Sciatic nerve (tissue), 2 donors: ENCODE results near the gene DOCK2. TPM values are rescaled to one million over a fixed set of nuclear protein-coding genes. Genes with fewer than 3 reads are reported as not detected.

ENCODE experiments used
- ATAC-seq: fragments of 200-7000 bp; cut with Tn5 transposase; one replicate; pipeline ENCODE4 v1.9.1; 2020; ENCODE audit warnings: mild to moderate bottlenecking, moderate library complexity
- DNase-seq: peaks from one replicate; pipeline ENCODE4 v3.0.0-alpha.2; 2020; ENCODE audit warnings: low spot score
- intact Hi-C: fragments of 100-400 bp; cut with DNase I; formaldehyde crosslinking; loops from one replicate; pipeline ENCODE4 v1.14.2; 2022
- total RNA-seq: library from RNA; stranded (reverse); fragmentation: NEBNext Ultra II Directional; extraction: Animal tissue kit (Norgen Biotek cat#: 25700); gene quantifications from one replicate; pipeline ENCODE4 v1.2.1, GENCODE V29; 2021
- donor health status: DM: no; HTN: no; CAD: no.
- donor health status: DM: no; HTN: no; CAD: no.

The DOCK2 gene
- total RNA-seq, 1 donor from 2014 or later = 32.9 TPM

DNA sequence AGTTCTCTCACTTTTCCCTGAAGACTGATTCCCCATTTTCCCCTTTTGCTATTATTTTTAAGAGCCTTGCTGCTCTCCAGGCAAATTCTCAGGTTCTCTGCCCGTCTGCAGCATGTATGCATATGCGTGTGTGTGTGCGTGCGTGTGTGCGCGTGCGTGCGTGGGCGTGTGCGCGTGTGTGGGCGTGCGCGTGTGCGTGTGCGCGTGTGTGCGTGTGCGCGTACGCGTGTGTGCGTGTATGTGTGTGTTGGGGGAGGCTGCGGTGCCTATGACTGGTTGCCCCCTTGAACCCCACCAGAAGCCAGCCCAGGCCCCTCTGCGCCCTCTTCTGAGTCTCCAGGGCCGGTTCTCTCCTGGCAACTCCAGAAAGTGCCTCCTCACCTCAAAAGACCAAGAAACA, 467.6 kb downstream of the DOCK2 start:
- intact Hi-C loops = no loop called here
- no peak for ATAC-seq
- DNase-seq = no peak

DNA sequence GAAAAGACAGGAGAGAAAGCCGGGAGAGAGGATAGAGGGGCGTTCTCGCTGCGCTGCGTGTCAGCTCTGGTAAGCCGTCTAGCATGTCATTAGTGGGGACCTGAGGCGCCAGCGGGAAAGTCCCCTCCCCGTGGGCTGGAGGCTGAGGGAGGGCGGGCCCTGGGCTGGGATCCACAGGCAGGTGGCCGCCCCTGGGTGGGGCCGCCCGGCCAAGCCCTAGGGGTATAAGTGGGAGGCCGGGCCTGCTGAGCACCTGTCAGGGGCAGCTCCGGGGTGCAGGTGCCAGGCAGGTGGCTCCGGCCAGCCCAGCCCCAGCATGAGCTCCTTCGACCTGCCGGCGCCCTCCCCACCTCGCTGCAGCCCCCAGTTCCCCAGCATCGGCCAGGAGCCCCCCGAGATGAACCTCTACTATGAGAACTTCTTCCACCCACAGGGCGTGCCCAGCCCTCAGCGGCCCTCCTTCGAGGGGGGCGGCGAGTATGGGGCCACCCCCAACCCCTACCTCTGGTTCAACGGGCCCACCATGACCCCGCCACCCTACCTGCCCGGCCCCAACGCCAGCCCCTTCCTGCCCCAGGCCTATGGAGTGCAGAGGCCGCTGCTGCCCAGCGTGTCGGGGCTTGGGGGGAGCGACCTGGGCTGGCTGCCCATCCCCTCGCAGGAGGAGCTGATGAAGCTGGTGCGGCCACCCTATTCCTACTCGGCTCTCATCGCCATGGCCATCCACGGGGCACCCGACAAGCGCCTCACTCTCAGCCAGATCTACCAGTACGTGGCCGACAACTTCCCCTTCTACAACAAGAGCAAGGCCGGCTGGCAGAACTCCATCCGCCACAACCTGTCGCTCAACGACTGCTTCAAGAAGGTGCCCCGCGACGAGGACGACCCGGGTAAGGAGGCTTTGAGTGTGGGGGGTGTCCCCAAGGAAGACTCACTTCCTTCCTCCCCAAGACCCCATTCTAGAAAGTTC, 468.9 kb downstream of the DOCK2 start, which contains the start of gene FOXI1:
FOXI1 (plus strand) TSS at position 256 of the 970 bp plus-strand sequence; CDS start at position 317, 61 bp downstream.
- no peak for ATAC-seq
- DNase-seq = no peak
- intact Hi-C loops = no loop called here

DNA sequence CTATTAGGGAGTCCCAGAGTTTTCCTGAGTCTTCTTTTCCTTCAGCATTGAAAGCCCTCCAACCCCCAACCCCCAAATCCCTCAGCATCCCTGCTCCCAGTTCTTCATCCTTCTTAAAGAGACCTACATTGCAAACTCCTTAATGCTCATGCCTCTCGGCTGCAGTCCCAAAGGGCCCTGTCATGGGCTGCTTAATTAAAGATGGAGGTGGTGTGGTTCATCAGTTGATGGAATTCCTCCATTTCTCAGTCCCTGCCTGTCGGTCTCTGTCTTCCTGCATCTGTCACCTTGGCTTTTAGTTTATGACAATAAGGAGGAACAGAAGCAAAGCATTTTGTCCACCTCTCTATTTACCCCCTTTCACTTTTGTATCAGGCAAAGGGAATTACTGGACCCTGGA, 470.6 kb downstream of the DOCK2 start:
- ATAC-seq = no peak

DNA sequence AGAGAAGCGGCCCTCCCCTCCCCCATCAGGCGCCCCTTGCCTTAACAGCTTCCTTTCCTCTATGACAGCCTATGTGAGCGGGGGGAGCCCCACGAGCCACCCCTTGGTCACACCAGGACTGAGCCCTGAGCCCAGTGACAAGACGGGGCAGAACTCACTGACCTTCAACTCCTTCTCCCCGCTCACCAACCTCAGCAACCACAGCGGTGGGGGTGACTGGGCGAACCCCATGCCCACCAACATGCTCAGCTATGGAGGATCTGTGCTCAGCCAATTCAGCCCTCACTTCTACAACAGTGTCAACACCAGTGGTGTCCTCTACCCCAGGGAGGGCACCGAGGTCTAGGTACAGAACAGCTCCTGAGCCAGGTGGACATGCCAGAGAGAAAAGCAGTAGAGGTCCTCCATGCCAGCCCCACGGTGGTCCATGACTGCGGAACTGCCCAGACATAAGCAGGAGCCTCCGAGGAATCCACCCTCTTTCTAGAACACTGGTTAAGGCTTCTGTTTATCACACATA, 471.3 kb downstream of the DOCK2 start:
- no peak for ATAC-seq
- no peak for DNase-seq
- intact Hi-C loops = no loop called here

More for the DNA sequence above, 470.6 kb downstream of the DOCK2 start:
- DNase-seq = no peak
- intact Hi-C loops = no loop called here

DNA sequence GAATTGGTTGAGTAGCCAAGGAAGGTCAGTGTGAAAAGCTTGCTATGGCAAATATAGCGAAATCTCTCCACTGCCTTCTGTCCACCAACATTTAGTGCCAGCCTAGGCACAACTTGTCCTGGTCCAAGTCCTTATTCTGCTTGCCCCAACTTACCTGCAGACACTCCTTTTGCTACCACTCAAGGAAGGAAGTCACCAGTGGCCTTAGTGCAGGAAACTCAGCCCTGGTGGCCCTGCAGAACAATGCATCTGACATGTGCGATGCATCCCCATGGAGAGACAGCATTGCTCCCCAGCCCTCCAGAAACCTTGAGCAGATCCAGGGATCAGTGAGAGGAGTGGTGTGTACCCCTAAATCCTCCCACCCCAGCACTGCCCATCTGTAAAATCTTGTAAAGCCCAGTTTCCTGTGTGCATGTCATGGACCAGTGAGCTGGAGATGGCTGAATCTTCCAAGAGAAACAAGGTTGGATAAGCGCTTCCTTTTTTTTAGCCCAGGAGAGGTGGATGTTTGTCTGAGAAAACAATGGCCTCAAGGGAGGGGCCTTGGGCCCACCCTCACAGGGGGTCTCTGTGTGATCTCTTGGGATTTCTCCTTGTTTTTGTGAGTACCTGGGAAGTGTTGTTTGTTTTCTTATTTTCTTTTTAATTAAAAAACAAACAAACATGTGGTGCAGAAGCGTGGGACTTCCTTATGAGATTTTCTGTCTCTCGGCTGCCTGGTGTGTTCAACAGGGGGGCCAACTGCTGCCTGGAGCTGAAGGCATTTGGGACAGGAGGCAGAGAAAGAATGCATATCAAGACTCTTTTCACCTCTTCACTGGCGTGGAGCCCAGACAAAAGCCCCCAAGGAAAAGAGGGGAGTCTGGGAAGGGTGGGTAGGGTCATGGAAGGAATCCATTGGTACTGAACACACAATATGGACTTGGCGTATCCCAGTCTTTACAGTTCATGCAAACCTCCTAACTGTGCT, 472.3 kb downstream of the DOCK2 start:
- intact Hi-C loops = no loop called here

GRCh38 chr5:170110403-170111087, 473.5 kb downstream of the DOCK2 start:
- ATAC-seq (no peak), DNase-seq (no peak)
- intact Hi-C loops = no loop called here

More for the DNA sequence above, 472.3 kb downstream of the DOCK2 start:
- ATAC-seq (no peak), DNase-seq (no peak)

DNA sequence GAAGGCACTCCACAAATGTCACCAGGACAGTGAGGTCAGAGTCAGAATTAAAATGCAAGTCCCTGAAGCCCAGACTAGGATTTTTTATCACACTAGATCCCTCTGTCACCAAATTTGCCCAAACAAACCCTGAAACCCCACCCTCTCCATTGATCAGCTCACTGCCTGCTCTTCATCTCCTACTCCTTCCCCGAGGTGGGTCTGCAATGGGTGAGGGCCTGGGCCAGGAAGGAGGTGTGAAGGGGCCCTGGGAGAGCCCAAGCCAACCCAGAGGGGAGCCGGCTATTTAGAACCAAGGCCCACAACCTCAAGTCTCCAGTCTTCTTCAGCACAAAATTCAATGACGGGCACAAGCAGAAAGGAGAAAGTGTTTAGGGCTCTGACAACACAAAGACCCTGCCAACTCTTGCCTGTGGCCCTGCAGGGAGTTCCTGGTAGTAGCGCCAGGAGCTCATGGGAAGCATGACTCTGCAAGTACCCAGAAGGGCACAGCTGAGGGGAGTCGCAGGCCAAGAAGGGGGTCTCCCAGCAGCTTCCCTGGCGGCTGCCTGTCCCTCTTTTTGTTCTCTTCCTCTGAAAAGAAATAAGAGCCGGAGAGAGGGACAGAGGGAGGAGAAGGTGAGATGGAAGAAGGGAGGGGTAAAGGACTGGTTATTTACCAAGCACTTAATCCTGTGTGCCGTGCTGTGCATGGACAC, 474.2 kb downstream of the DOCK2 start:
- intact Hi-C loops = no loop called here
- DNase-seq (no peak), ATAC-seq (no peak)

- ATAC-seq (no peak), DNase-seq (no peak)
- intact Hi-C loops = no loop called here
Observed at GRCh38 chr5:170112876-170113521, 475.9 kb downstream of the DOCK2 start.

- no peak for DNase-seq
- intact Hi-C loops = no loop called here
- no peak for ATAC-seq
Observed at GRCh38 chr5:170113522-170113900, 476.4 kb downstream of the DOCK2 start.

DNA sequence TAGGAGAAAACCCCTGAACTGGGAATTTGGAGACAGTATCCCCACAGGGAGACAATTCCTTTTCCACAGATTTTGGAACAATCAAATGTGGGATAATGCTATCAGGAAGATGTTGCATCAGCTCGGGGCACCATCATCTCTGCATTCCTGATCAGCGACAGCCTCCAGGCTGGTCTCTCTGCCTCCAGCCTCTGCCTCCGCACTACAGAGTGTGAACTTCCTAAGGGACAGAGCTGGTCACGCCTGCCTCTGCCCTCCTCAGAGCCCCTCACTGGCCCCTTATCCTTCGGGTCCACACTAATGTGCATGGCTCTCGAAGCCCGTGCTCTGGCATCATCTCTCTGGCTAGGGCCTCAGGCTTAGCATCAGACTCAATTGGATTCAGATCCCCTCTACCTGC, 477.2 kb downstream of the DOCK2 start:
- intact Hi-C loops = no loop called here
- DNase-seq = no peak
- ATAC-seq = no peak

GRCh38 chr5:170115925-170116324, 478.9 kb downstream of the DOCK2 start:
- DNase-seq (no peak), ATAC-seq (no peak)
- intact Hi-C loops = no loop called here

DNA sequence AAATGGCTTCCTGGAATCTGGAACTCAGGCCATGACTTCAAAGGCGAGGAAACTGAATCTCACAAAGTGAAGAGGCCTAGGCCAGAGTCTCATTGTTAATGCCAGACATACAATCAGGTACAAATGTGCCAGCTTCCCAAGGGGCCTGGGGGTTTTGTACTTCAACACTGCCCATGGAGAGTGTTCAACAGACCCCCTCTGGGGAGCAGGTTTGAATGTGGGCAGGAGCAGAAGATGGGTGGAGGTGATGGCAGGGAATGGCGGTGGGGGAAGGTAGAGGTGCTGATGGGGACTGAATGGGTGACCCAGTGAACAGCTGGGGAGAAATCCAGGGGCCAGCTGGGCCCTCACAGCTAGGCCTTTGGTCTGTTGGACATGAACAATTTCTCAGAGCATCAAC, 480.7 kb downstream of the DOCK2 start:
- intact Hi-C loops = no loop called here
- no peak for DNase-seq
- ATAC-seq = no peak

GRCh38 chr5:170120576-170120975, 483.5 kb downstream of the DOCK2 start:
- no peak for DNase-seq
- no peak for ATAC-seq
- intact Hi-C loops = no loop called here

GRCh38 chr5:170121321-170121720, 484.2 kb downstream of the DOCK2 start:
- intact Hi-C loops = no loop called here
- DNase-seq = no peak
- ATAC-seq = no peak

GRCh38 chr5:170126061-170126460, 489.0 kb downstream of the DOCK2 start:
- ATAC-seq (no peak), DNase-seq (no peak)
- intact Hi-C loops = no loop called here

GRCh38 chr5:170126626-170127025, 489.6 kb downstream of the DOCK2 start:
- DNase-seq = no peak
- ATAC-seq = no peak
- intact Hi-C loops = no loop called here

DNA sequence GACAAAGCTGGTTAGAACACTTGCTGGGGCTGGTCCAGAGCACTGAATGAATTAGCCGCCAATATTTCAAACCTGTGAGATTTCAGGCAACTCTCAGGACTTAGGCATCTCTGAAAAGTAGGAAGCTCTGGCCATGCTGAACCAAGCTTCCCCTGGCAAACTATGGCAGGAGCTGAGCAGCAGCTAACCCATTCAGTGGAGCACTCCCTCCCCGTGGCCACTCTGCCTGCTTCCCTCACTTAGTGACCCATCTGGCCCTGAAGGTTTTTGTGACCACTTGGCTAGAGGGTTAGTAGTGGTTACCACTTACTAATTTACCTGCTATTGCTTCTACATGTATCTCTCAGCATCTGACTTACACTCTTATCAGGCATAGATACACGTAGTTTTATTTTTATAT, 494.2 kb downstream of the DOCK2 start:
- ATAC-seq = no peak
- intact Hi-C loops = no loop called here
- no peak for DNase-seq
